A549 (cell line): ENCODE results near the gene OSBPL6. TPM values are rescaled to one million over a fixed set of nuclear protein-coding genes. Genes with fewer than 3 reads are reported as not detected.
A peak's percentile ranks its signal among the peaks of the same experiment; 100 is the strongest.

ENCODE experiments used
- ATAC-seq, 2 experiments: fragments of 200-7000 bp in 1 of 2; fragments of >200 bp in 1 of 2; cut with Nextera tagmentation in 1 of 2; cut with Tn5 transposase in 1 of 2; 3 replicates each; pipeline versions ENCODE4 v1.8.0 to v1.9.1; 2018 to 2020; ENCODE audit warnings: mild to moderate bottlenecking in 1 of 2, moderate library complexity in 1 of 2
- CTCF ChIA-PET: fragments of 300-600 bp; sonication (Branson Sonifier 250); formaldehyde crosslinking; extraction: SDS; loops from one replicate; lab custom pipeline; 2021; ENCODE audit warnings: antibody characterized with exemption, inconsistent platforms; lab: Yijun Ruan, JAX
- POLR2A ChIA-PET: fragments of 350-600 bp; formaldehyde crosslinking; extraction: SDS; loops from one replicate; lab custom pipeline; 2021; ENCODE audit warnings: antibody characterized with exemption, inconsistent platforms; lab: Yijun Ruan, JAX
- DNase-seq, 2 experiments: peaks; one replicate each; pipeline versions ENCODE4 v3.0.0 to v3.0.0-alpha.2; 2011 to 2016; ENCODE audit warnings: low read depth in 1 of 2, low spot score in 1 of 2
- FAIRE-seq: peaks from 2 replicates; lab custom pipeline; 2011; peaks lifted over from hg19 to GRCh38; lab: Jason Lieb, UNC
- H3K27ac ChIP-seq, 2 experiments: fragments of >200 bp; sonication (Bioruptor Twin); formaldehyde crosslinking; 3 replicates each; pipeline ENCODE4 v1.5.1; 2016 to 2017
- H3K4me1 ChIP-seq: fragments of >200 bp; sonication (Bioruptor Twin); formaldehyde crosslinking; 3 replicates; pipeline ENCODE4 v1.6.1; 2016
- H3K4me2 ChIP-seq: fragments of >200 bp; sonication (Bioruptor Twin); formaldehyde crosslinking; 3 replicates; pipeline ENCODE4 v1.6.1; 2016
- H3K4me3 ChIP-seq: fragments of >200 bp; sonication (Bioruptor Twin); formaldehyde crosslinking; 3 replicates; pipeline ENCODE4 v1.5.1; 2016
- H3K9me3 ChIP-seq: fragments of >200 bp; sonication (Bioruptor Twin); formaldehyde crosslinking; 3 replicates; pipeline ENCODE4 v1.6.1; 2016
- BHLHE40 ChIP-seq: IDR thresholded peaks from 2 replicates; pipeline ENCODE4 v1.6.1; 2012; ENCODE audit warnings: low read depth, low read length, inconsistent platforms
- CHD4 ChIP-seq: fragments of 200-600 bp; sonication (generic); IDR thresholded peaks from 2 replicates; pipeline ENCODE4 v1.6.1; 2016; ENCODE audit warnings: antibody characterized with exemption, mild to moderate bottlenecking, borderline replicate concordance
- FOSB ChIP-seq: fragments of 250-450 bp; sonication (Bioruptor Pico); IDR thresholded peaks from 2 replicates; pipeline ENCODE4 v1.5.0; 2020; ENCODE audit warnings: mild to moderate bottlenecking, moderate library complexity
- FOSL2 ChIP-seq, 2 experiments: fragments of 450-650 bp in 1 of 2; fragments of >200 bp in 1 of 2; sonication (Bioruptor Twin) in 1 of 2; formaldehyde crosslinking; IDR thresholded peaks; 2 replicates each; pipeline versions ENCODE4 v1.5.0 to v1.6.1; 2016 to 2020; ENCODE audit warnings: mild to moderate bottlenecking in 1 of 2, moderate library complexity in 1 of 2
- HDAC2 ChIP-seq: fragments of 200-600 bp; sonication (generic); IDR thresholded peaks from 2 replicates; pipeline ENCODE4 v1.6.1; 2016
- HOXA7 ChIP-seq: fragments of 250-450 bp; sonication (Bioruptor Pico); IDR thresholded peaks from 2 replicates; pipeline ENCODE4 v1.5.0; 2020; ENCODE audit warnings: mild to moderate bottlenecking, moderate library complexity
- KDM1A ChIP-seq: fragments of 200-600 bp; sonication (generic); IDR thresholded peaks from 2 replicates; pipeline ENCODE4 v1.6.1; 2016; ENCODE audit warnings: low read depth, mild to moderate bottlenecking
- KDM5A ChIP-seq: fragments of 200-600 bp; sonication (generic); IDR thresholded peaks from 2 replicates; pipeline ENCODE4 v1.6.1; 2016; ENCODE audit warnings: antibody characterized with exemption, mild to moderate bottlenecking
- MAFK ChIP-seq: fragments of 450-650 bp; IDR thresholded peaks from 2 replicates; pipeline ENCODE4 v1.6.1; 2014; ENCODE audit not compliant: partially characterized antibody
- MAZ ChIP-seq: fragments of 150-350 bp; IDR thresholded peaks from 2 replicates; pipeline ENCODE4 v1.6.1; 2014; ENCODE audit warnings: antibody characterized with exemption, low read depth, low read length, borderline replicate concordance
- MYC ChIP-seq: IDR thresholded peaks from 2 replicates; pipeline ENCODE4 v1.6.1; 2012; ENCODE audit warnings: mild to moderate bottlenecking, inconsistent platforms, low read length, improper control_type of control experiment, borderline replicate concordance
- POLR2A ChIP-seq: IDR thresholded peaks from 2 replicates; pipeline ENCODE4 v1.6.1; 2012; ENCODE audit warnings: mild to moderate bottlenecking, low read length
- POLR2AphosphoS2 ChIP-seq: conservative IDR thresholded peaks from 2 replicates; pipeline ENCODE4 v1.6.1; 2012; ENCODE audit warnings: low read length, improper control_type of control experiment, inconsistent platforms
- RAD21 ChIP-seq, 2 experiments: fragments of >200 bp in 1 of 2; sonication (Bioruptor Twin) in 1 of 2; formaldehyde crosslinking in 1 of 2; IDR thresholded peaks in 1 of 2; conservative IDR thresholded peaks in 1 of 2; 2 replicates in 1 of 2; 3 replicates in 1 of 2; pipeline ENCODE4 v1.6.1; 2012 to 2018; ENCODE audit warnings: inconsistent platforms in 1 of 2
- SREBF2 ChIP-seq: fragments of 450-650 bp; IDR thresholded peaks from 2 replicates; pipeline ENCODE4 v1.6.1; 2014; ENCODE audit warnings: mild to moderate bottlenecking, moderate library complexity
- TFCP2L1 ChIP-seq: fragments of 250-450 bp; sonication (Bioruptor Pico); IDR thresholded peaks from 2 replicates; pipeline ENCODE4 v1.5.0; 2021; ENCODE audit warnings: mild to moderate bottlenecking
- ZC3H11A ChIP-seq: fragments of 450-650 bp; IDR thresholded peaks from 2 replicates; pipeline ENCODE4 v1.6.1; 2014; ENCODE audit warnings: antibody characterized with exemption, mild to moderate bottlenecking
- ZFP36 ChIP-seq: fragments of 450-650 bp; IDR thresholded peaks from 2 replicates; pipeline ENCODE4 v1.6.1; 2014; ENCODE audit warnings: borderline replicate concordance; ENCODE audit not compliant: partially characterized antibody
- WGBS: methylation state at CpG from one replicate; pipeline ENCODE4 v1.1.6; 2017; ENCODE audit errors: missing lambda C conversion rate; 5-methylcytosine and 5-hydroxymethylcytosine counted together
- polyA plus RNA-seq, 4 experiments: library from polyadenylated mRNA; depleted of rRNA in 3 of 4; stranded (reverse); fragments of >200 nt; fragmentation: RNase III in 1 of 4; extraction: RNeasy Plus Mini Kit Qiagen cat#74134 plus additional on column Dnase treatment in 1 of 4; gene quantifications; 2 replicates in 3 of 4; 3 replicates in 1 of 4; pipeline ENCODE4 v1.2.3, GENCODE V29; 2011 to 2017
- TF ChIP-seq, protein P1 (sequence below): fragments of >200 bp; sonication (Bioruptor Twin); formaldehyde crosslinking; IDR thresholded peaks from 2 replicates; pipeline ENCODE4 v1.6.1; 2016
- TF ChIP-seq, protein P2 (sequence below): fragments of 150-350 bp; IDR thresholded peaks from 2 replicates; pipeline ENCODE4 v1.6.1; 2014; ENCODE audit warnings: low read depth, mild to moderate bottlenecking, low read length
- TF ChIP-seq, protein P3 (sequence below): IDR thresholded peaks from 2 replicates; pipeline ENCODE4 v1.6.1; 2012

The OSBPL6 gene
- polyA plus RNA-seq, 2 of the 4 experiments (the other 2 are of a cell fraction), result 2.9 to 8.2 TPM

GRCh38 chr2:178225006-178225805, 30.9 kb downstream of the OSBPL6 start:
- 34% methylated on average over 4 of the region's 4 CpGs for WGBS
- TF ChIP-seq SREBF2 (no peak), FOSL2 (IDR thresholded peaks at IDR 0.05) (no peak), FOSL2 (CRISPR knock-in tag; IDR thresholded peaks at IDR 0.05) (no peak), MAZ (no peak), ZC3H11A (no peak), RAD21 (conservative IDR thresholded peaks at IDR 0.05 in 1 of 2, IDR thresholded peaks at IDR 0.05 in 1 of 2) (no peak), POLR2A (no peak), KDM5A (no peak)
- TF ChIP-seq, protein P1, sequence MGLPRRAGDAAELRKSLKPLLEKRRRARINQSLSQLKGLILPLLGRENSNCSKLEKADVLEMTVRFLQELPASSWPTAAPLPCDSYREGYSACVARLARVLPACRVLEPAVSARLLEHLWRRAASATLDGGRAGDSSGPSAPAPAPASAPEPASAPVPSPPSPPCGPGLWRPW, result no peak
- TF ChIP-seq, protein P2, sequence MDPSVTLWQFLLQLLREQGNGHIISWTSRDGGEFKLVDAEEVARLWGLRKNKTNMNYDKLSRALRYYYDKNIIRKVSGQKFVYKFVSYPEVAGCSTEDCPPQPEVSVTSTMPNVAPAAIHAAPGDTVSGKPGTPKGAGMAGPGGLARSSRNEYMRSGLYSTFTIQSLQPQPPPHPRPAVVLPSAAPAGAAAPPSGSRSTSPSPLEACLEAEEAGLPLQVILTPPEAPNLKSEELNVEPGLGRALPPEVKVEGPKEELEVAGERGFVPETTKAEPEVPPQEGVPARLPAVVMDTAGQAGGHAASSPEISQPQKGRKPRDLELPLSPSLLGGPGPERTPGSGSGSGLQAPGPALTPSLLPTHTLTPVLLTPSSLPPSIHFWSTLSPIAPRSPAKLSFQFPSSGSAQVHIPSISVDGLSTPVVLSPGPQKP, result no peak
- POLR2A ChIA-PET, result no interaction called here
- FAIRE-seq (no peak), DNase-seq (no peak), ATAC-seq (no peak)
- Histone ChIP-seq H3K4me3 (no peak overlapping the region), H3K27ac (no peak overlapping the region), H3K4me1 (no peaks in the 10 kb centered on the region), H3K4me2 (no peak overlapping the region), H3K9me3 (no peaks in the 10 kb centered on the region)
- CTCF ChIA-PET, result interaction anchor here (2.1 kb wide), 1 partner anchor 13 kb away, joined by 5 read pairs; no protein-coding TSS in a partner anchor

DNA sequence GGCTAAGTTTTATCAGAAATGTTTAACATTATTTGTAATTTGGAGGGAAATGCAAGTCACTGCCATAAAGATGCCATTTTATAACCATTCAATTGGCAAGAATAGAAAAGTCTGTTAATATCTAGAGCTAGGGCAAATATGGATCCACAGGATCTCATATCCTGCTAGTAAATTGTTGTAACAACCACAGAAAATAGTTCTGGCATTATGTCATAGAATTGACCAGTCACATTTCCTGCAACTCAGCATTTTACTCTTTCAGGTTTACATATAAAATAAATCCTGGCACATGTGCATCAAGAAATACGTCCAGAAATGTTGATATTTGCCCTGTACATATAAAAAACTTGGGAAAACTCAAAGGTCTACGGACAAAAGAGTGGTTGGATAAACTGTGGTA, 32.9 kb downstream of the OSBPL6 start:
- Histone ChIP-seq H3K4me3 (no peak overlapping the region), H3K9me3 (no peaks in the 10 kb centered on the region), H3K4me2 (no peak overlapping the region), H3K27ac (no peak overlapping the region), H3K4me1 (no peaks in the 10 kb centered on the region)
- no peak for ATAC-seq
- WGBS, result 35% methylated on average over 2 of the region's 2 CpGs
- TF ChIP-seq POLR2AphosphoS2 (no peak), HDAC2 (no peak), MAFK (peak; percentile 88)
- CTCF ChIA-PET, result interaction anchor here (1.5 kb wide), 1 partner anchor 187 kb away, joined by 4 read pairs; no protein-coding TSS in a partner anchor
- POLR2A ChIA-PET, result no interaction called here
- no peak for DNase-seq
- FAIRE-seq, result no peak

DNA sequence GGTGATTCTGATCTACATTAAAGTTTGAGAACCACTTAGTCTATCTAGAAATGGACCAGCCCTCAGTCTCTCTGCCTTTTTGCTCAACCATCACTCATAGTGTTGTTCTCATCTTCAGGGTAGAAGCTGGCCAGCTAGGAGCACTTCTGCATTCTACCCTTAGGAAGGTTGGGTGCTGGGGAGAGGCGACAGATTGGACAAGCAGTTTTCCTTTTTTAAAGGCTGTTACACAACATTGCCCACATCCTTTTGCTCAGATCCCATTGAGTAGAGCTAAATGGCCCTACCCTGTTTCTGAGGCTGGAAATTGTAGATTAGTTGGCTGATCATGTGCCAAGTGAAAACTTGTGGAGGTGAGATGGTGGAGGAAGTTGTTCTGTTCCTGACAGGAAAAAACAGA, 35.6 kb downstream of the OSBPL6 start:
- 92% methylated on average over 1 of the region's 1 CpG for WGBS
- FAIRE-seq (no peak), ATAC-seq (no peak), DNase-seq (no peak)
- ChIA-PET CTCF (no interaction called here), POLR2A (no interaction called here)
- Histone ChIP-seq H3K4me1 (peaks cover 13% of the 10 kb centered on the region; the same call in 1 of the 3 replicates), H3K9me3 (no peaks in the 10 kb centered on the region)
- TF ChIP-seq CHD4 (no peak), HOXA7 (CRISPR knock-in tag) (no peak), ZFP36 (no peak), FOSB (CRISPR knock-in tag) (no peak), MYC (no peak), SREBF2 (no peak), MAFK (no peak), FOSL2 (IDR thresholded peaks at IDR 0.05) (no peak), FOSL2 (CRISPR knock-in tag; IDR thresholded peaks at IDR 0.05) (no peak), BHLHE40 (no peak), TFCP2L1 (CRISPR knock-in tag) (no peak), KDM1A (no peak)
- TF ChIP-seq, protein P3, sequence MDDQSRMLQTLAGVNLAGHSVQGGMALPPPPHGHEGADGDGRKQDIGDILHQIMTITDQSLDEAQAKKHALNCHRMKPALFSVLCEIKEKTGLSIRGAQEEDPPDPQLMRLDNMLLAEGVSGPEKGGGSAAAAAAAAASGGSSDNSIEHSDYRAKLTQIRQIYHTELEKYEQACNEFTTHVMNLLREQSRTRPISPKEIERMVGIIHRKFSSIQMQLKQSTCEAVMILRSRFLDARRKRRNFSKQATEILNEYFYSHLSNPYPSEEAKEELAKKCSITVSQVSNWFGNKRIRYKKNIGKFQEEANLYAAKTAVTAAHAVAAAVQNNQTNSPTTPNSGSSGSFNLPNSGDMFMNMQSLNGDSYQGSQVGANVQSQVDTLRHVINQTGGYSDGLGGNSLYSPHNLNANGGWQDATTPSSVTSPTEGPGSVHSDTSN, result no peak
- TF ChIP-seq, protein P1, result no peak
- TF ChIP-seq, protein P2, result no peak
- TF ChIP-seq, all 56 proteins: peak for 0
- no peak overlapping the region for H3K27ac ChIP-seq
- H3K4me2 ChIP-seq, result no peak overlapping the region
- H3K4me3 ChIP-seq, result no peak overlapping the region
